HT-29 (cell line): ENCODE results near the gene POLN. TPM values are rescaled to one million over a fixed set of nuclear protein-coding genes. Genes with fewer than 3 reads are reported as not detected.

Experiments used
- DNase-seq: peaks from one replicate; pipeline ENCODE4 v3.0.0-alpha.2; 2015; ENCODE audit warnings: low spot score
- total RNA-seq: library from RNA; depleted of rRNA; stranded (reverse); fragments of >200 nt; shearing (Covaris generic); gene quantifications from 2 replicates; pipeline ENCODE4 v1.2.3, GENCODE V29; 2014

The POLN gene
- total RNA-seq, 1 experiment from 2014 or later, result 0.71 TPM

DNA sequence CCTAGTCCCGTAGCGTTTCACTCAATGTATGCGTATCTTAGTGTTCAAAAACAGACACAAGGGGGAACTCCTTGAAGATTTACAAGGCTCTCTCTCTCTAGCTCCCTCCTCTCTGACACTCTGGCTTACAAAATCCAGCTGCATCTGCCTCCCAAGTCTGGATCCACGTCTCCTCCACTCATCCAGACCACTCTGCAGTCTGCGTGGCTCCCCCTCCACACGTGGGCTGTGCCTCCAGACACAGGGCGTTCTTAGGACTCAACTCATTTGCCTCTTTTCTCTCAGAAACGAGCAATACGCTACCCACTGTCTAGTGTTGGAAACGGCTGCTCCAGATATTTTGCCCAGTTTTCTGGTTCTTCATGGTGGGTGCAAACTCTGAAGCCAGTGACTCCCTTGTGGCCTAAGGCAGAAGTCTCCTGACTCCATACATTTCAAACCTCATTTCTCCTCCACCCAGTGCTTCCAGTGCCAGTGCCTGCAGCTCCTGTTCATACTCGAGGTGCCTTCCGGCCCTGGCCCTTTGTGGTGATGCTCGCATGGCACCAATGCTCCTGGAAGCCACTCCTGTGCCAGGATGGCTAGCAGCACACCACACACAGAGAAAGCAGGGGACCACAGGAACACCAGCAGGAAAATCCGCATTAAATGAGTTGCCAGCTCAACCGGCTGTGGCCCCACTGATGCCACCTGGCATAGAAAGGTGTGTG, 158.7 kb downstream of the POLN start:
- DNase-seq, result no peak

DNA sequence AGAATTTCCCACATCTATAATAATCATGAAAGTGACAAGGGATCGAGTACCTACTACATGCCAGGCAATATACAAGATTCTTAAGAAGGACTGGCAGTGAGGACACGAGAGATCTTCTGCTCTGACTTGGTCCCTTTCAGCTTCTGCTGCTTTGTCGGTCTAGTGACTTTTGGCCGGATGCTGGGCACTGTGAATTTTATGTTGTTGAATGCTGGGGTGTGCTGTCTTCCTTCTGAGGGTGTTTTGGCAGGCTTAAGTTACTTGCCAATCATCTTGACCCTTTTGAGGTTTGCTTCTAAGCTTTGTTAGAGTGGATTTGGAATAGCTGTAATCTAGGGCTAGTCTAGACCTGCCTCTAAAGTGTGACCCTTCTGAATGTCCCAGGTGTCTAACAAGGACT, 159.3 kb downstream of the POLN start:
- no peak for DNase-seq

GRCh38 chr4:2082118-2082517, 159.8 kb downstream of the POLN start:
- no peak for DNase-seq

DNA sequence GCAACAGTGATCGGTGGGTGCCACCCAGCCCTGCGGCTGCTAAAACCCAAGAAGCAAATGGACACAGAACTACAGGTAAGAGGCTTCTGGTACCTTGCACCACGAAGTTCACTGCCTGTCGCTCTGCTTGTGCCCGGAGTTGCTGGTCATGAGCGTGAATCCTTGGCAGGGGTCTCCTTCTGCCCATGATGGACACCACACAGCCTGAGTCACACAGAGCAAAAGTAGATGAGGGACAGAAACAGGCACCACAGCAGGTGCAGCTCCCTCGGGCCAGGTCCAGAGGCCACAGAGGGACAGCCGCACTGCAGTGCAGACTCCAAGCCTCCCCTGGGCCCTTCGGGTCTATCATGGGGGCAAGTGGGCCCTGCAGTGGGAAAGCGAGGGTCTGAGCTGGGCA, 160.4 kb downstream of the POLN start:
- DNase-seq, result no peak

GRCh38 chr4:2080429-2081300, 161.3 kb downstream of the POLN start:
- DNase-seq, result no peak

DNA sequence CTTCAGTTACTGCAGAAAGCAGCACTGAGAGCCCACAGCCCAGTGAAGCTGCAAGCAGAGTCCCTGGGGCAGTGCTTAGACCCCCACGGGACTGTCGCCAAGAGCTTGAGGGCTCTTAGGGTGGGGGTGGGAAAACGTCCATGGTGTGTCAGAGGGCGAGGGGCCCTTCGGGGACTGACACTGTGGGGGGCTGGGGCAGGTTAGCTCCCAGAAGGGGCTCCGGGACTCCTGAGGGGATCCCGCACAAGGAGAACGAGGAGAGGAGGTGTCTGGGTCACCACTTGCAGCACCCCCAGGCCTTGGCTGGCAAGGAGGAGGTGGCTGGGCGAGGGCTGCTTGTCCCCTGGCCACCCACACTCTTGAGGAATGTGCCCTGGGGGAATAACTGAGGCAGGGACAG, 162.0 kb downstream of the POLN start:
- no peak for DNase-seq

GRCh38 chr4:2079006-2079405, 162.9 kb downstream of the POLN start:
- no peak for DNase-seq

GRCh38 chr4:2078584-2078983, 163.3 kb downstream of the POLN start:
- DNase-seq, result no peak

DNA sequence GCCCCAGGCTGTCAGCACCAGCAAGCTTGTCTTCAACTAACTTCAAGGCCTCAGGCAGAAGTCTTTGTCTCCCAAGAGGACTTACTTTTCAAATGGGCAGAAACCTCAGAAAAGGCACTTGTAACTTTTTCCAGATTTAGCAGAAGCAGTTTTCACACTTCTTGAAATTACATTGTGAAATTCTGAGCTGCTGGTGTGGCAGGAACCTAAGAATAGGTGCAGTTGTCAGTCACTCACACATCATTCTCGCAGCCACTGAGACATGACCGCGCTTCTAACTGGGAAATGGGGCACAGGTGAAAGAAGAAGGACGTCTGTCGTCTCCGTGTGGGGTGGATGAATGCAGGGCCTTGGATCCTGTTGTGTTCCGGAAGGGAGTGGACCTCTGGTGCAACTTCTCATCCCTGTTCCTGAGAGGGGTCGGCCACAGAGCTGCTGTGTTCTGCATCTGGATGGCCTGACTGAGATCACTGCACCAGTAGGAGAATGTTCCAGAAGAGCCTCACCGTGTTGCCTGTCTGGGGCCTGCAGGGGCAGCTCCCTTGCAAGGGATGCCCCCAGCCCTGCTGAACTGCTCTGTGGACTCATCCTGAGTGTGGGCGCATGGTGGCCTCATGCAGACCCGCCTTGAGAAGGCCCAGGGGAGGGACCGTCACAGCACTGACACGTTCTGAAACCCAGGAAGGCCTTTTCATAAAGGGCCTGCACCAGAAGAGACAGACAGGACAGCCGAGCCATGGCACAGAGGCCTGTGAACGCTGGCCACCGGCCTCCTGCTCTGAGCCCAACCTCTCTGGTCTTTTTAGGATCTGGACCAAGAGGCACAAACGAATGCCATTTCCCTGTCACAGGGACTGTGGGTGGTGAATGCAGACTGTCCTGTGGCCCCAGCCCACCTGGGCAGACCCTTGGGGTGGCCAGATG, 164.1 kb downstream of the POLN start:
- DNase-seq, result no peak

DNA sequence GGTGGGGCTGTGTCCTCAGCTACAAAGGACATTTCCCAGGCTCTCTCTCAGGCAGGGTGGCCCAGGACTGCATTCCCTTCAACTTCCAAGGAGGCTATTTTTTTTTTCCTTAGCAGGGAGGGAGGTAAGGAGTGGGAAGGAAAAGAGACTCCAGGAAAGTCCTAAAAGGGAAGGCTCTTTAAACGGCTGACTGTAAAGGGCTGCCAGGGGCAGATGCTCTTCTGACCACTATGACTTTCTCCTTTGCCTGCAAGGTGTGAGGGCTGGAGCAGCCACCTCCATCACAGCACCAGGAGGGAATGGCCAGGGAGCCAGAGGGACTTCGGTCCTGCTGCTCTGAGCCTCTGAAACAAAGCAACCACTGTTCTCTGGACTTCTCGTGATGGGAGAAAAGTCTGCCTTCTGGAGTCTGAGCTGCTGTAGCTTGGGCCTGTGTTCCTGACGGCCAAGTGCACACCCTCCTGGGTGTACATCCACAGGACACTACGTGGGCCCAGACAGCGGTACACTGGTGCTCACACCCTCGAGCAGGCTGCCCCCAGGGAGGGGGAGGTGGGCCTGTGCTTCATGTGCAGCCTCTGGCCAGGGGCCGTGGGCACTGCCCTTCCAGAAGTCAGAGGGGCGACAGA, 164.9 kb downstream of the POLN start:
- DNase-seq, result peak; percentile 25

- no peak for DNase-seq
These were observed 165.7 kb downstream of the POLN start for GRCh38 chr4:2075987-2076907.

DNA sequence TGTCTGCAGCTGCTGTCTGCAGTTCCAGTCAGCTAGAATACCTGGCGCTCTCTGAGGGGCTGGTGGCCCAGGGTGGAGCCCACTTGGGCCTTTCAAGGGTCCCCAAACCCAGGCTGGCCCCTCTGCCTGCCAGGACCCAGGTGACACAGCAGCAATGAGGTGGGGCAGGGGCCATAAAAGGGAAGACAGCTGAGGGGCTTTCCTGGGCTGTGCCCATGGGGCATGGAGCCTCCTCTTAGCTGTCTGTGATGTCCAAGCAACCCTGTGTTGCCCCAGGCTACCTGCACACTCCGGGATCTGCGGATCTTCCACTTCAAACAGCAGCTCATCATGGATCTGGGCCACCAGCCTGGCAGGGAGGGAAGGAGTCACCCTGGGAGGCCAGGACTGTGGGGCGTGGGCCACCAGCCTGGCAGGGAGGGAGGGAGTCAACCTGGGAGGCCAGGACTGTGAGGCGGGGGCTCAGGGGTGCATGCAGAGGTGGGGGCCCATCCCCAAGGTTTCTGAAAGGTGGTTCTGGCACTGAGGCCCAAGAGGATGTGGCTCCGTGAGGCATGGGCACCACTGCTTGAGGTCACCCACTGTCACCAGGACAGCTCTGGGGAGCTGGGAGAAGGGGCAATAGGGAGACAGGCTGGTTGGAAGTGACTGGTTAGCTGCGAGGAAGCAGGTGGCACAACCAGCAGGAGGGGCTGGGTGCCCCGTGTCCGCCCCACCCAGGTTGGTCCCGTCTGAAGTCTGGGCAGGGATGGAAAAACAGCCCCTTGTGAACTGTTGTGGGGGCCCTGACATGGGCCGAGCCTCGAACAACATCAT, 166.5 kb downstream of the POLN start:
- no peak for DNase-seq

- no peak for DNase-seq
These were observed 167.3 kb downstream of the POLN start for GRCh38 chr4:2074588-2074987.

DNA sequence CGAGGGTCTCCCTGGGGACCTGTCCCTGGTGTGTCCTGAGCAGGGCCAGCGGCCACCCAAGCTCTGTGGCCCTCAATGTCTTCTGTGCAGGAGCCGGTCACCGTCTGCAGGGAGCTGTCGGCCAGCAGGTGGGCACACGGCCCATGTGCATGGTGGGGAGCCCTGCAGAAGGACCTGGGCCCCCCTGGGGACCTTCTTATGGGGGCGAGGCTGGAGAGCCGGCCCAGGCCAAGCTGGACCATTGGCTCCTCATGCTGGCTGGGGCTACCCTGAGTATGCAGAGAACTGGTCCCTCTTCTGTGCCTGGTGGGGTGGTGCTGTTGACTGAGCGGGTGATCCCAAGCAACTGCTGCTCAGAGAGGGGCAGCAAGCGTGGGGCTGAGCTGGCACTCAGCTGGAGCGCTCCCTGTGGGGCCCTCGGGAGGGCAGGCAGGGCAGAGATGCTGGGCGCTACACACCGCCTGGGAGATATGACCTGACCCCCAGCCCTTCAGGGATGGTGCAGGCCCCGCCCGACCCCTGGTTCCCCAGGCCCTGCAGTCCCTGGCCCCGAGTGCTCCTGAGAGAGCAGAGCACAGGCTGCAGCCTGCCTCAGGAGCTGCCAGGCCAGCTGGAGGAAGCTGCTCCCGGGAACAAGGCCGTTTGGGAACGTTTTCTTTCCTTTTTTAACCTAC, 168.0 kb downstream of the POLN start:
- DNase-seq, result no peak

DNA sequence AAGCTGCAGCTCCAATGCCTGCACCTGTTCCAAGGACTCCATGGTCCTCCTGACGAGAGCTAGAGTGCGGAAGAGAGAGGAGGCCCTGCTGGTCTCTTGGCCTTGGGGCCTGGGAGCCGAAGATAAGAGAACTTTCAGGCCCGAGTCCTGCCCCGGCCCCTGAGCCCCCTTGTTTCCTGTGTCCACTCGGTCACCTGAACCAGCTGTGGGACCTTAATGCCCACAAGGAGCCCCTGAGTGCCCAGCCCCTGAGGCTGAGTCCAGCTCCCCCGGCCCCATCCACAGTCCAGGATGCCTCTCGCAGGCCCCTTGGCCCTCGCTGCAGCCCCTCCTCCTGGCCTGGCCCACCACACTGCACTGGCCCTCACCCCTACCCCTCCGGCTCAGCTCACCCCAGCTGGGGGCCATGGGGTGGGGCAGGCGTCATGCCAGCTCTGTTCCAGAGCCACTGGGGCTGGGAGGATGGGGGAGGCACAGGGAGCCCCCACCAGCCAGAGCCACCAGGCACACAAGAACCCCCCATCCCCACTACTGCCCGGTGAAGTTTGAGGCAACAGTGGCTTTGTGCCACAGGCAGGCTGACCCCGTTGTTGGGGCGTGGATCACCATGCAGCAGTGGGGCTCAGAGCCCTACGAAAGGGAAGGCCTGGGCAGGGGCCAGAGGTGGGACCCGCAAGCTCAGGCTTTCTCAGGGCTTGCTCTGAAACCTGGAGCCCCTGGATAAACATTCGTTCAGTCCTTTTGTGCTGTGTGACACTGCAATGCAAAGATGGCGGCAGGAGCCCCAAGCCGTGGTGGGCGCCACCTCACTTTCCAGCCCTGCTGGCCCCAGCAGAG, 168.7 kb downstream of the POLN start:
- no peak for DNase-seq

GRCh38 chr4:2071912-2072867, 169.7 kb downstream of the POLN start:
- DNase-seq, result no peak
